Fibroblast of skin of left quadriceps (primary cell): ENCODE data around the gene TCF12.

Experiments used
- DNase-seq, 2 experiments: peaks; one replicate each; pipeline ENCODE4 v3.0.0-alpha.2; 2013; ENCODE audit warnings: low read depth in 2 of 2

Gene TCF12

DNA sequence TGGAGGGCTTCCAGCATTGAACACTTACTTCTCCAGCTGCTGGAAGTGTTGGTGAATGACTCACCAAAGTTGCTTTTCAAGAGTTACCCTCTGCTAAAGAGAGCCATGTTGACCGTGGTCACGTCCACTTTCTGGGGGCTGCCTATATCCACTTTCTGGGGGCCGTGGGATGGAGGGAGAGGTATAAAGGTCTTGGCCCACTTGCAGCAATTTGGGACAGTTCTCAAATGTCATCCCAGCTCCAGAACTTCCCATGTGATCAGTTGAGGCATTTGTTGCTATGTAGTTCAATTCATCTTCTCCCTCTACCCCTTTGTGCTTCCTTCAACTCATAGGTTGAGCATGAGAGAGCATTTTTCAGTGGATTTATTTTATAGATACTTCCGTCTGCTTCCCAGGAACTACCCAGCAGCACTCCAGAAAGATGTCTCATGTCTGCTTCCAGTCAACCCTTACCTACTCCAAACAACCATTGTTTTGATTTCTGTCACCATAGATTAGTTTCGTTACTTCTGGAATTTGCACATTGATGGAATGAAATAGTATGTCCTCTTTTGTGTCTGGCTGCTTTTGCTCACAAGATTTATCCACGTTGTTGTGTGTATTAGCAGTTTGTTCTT, 130.6 kb downstream of the TCF12 start:
- DNase-seq, result no peak

DNA sequence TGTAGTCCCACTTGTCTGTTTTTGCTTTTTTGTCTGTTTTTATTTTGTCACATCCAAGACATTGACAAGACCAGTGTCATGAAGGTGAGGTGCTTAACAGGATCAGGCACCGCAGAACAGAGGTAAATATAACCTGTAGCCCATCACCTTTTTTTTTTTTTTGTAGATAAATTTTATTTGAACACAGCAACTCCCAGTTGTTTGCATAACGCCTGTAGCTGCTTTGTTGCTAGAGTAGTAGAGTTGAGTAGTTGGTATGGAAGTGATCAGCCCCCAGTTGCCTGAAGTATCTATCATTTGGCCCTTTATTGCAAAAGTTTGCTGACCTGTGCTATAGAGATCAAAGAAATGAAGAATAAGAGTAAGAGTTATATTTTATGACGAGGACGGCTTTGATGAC, 135.0 kb downstream of the TCF12 start:
- no peak for DNase-seq

DNA sequence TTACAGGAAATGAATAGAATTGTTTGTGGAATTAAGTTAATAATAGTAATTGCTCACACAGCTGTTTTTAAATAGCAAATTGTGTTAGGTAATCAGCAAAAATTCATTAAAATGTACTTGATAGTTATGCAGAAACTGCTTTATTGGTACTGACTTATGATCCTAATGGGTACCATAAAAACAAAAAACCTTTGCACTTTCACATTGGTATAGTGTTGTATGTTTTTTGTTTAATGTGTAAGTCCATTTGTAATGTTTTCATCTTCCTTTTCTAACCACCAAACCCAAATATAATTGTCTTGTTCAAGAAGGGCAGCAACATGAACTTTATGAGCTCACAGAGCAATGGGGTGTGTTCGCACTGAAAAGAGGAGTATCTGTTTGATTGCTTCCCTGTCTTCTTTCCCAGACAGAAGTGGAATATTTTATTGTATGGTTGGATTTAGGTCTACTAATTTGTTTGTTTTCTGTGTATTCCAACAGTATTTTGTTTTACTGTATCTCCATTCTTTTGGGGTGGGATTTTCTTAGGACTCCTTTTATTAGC, 135.8 kb downstream of the TCF12 start:
- DNase-seq, result no peak

- no peak for DNase-seq
These were observed 137.9 kb downstream of the TCF12 start for GRCh38 chr15:57056357-57056756.

- no peak for DNase-seq
These were observed 138.9 kb downstream of the TCF12 start for GRCh38 chr15:57057134-57057930.

- DNase-seq, result no peak
These were observed 140.7 kb downstream of the TCF12 start for GRCh38 chr15:57059026-57059660.

GRCh38 chr15:57060799-57061198, 142.4 kb downstream of the TCF12 start:
- peak; percentile 39 to 43 for DNase-seq

DNA sequence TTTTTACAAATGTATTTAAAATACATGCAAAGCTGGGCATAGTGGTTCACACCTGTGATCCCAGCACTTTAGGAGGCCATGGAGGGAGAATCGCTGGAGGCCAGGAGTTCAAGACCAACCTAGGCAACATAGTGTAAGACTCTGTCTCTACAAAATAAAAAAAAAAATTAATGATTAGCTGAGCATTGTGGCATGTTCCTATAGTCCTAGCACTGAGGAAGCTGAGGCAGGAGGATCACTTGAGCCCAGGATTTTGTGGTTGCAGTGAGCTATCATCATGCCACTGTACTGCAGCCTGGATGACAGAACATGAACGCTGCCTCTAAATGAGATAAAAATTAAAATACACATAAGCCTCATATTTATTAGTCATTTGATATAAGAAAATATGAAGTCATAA, 142.8 kb downstream of the TCF12 start:
- DNase-seq, result no peak

DNA sequence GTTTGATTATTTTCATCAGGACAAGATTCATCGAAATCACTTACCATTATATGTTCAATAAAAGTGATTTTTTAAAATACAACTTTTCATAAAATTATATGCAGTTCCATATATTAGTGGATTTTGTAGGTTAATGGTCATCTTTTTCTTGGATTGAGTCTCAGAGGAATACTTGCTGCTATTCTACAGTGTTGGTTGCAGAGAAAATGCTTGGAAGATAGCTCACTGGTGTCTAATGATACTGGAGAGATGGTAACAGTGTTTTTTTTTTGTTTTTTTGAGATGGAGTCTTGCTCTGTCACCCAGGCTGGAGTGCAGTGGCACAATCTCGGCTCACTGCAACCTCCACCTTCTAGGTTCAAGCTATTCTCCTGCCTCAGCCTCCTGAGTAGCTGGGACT, 143.3 kb downstream of the TCF12 start:
- no peak for DNase-seq

GRCh38 chr15:57064033-57064432, 145.6 kb downstream of the TCF12 start:
- no peak for DNase-seq

GRCh38 chr15:57069423-57069822, 151.0 kb downstream of the TCF12 start:
- DNase-seq, result no peak

DNA sequence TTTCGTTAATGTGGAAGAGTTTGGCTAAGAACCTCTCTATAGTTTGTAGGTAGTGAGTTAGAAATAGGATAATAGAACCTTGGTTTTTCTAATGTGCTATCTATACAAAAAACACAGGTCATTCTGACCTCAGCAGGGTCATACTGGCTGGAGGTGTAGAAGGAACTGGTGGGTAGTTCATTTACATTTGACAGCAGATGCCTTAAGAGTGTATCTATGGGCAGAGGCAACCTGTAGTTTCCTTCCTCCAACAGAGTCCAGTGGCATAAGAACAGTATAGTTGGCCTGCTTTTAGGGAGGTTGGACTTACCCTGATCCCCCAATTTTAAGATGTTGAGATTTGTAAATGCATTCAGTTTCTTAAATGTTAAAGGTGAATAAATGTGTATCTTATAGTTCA, 152.2 kb downstream of the TCF12 start:
- DNase-seq, result no peak

GRCh38 chr15:57079446-57079845, 161.0 kb downstream of the TCF12 start:
- DNase-seq, result no peak

DNA sequence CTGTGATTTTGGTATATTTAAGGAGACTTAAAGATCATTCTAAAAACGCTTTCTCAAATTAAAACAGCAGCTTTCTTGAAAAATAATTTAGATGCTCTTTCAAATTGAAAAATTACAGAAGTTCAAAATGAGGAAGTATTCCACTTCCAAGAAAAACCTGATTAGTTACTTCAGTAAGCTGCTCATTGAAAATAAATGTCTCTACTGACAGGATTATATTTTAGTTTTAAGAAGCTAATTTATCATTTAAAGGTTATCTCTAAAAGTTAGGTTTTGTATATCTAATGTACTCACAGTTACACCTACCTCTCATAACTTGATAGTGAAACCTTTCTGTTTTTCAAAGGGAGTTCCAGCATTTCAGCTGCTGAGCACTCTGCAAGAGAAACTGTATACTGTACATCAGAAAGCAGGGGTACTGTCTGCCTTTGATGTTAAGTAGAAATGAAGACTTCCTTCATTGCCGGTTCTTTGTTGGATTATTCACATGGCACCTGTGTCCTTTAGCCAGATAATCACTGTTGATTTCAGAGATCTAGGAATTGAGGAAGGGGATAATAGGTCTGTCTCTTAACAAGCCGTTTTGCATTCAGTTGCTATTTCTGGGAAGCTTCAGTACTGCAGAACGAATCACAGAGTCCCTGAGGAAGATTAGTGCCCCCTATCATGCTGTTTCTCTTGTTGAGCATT, 161.6 kb downstream of the TCF12 start:
- no peak for DNase-seq

DNA sequence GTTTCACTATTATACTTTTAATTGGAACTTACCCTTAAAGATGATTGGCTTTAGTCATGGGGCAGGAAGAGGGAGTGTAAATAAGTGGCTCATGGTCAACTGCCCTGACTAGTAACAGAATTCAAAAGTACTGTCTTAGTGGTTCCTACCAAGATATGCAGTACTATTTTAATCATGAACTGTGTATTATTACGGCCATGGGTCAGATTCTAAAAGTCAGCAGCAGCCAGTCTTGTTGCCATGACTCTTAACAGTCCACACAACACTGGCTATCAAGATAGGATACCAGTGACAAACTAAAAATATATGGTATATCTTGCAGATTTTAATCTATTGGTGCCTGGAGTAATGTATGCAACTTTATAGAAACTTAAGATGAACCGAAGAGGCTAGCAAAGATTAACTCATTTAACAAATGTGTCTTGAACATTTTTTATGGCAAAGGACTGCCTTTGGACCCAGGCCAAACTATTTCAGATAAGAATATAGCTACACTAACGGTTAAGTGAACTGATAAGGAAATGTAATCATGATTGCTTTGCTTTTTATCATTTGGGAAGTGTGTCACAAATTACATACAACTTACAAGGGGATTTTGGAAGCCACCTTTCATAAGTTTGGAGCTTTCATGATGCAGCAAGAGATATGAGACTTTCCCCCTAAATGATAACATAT, 163.7 kb downstream of the TCF12 start:
- DNase-seq, result no peak

- DNase-seq, result no peak
These were observed 165.7 kb downstream of the TCF12 start for GRCh38 chr15:57084192-57084591.

DNA sequence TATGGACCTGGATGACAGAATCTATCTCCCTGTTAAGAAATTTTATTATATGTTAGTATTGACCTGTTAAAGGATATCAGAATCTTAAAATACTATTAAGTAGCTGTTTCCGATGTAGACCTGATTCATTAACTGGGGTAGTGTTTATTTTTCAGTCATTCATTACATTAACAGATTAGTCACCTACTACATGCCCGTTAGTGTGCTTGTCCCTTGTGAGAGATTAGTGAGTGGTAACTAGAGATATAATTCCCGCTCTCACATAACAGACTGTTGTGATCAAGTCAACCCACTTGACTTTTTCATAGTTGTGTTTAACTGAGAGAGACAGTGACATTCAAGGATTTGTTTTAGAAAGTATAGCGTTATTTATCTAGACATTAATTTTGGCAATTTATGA, 166.8 kb downstream of the TCF12 start:
- no peak for DNase-seq

GRCh38 chr15:57086857-57087427, 168.5 kb downstream of the TCF12 start:
- no peak for DNase-seq

GRCh38 chr15:57089815-57090495, 171.5 kb downstream of the TCF12 start:
- DNase-seq, result no peak

GRCh38 chr15:57090496-57090859, 172.0 kb downstream of the TCF12 start:
- peak in 1 of 2 experiments; percentile 9 for DNase-seq

DNA sequence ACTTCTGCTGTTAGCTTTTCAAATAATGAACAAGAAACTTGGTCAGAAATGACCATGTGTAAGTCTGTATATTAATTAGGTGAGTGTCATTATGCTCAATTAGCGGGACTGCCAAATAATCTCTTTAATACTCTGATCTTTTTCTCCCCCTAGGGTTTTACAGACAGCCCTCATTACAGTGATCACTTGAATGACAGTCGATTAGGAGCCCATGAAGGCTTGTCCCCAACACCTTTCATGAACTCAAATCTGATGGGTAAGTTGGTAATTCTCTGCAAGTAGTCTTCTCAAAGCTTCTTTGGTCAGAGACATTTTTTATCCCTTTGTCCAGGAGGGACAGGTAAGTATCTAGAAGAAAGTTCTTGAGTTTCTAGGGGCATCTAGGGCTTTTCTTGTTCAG, 173.2 kb downstream of the TCF12 start:
- DNase-seq, result no peak
